ENCODE data around the gene TNS1. TPM values are rescaled to one million over a fixed set of nuclear protein-coding genes. Genes with fewer than 3 reads are reported as not detected.

TNS1 gene
- total RNA-seq, 2 donors from 2014 or later = 1,255 to 1,508 TPM

DNA sequence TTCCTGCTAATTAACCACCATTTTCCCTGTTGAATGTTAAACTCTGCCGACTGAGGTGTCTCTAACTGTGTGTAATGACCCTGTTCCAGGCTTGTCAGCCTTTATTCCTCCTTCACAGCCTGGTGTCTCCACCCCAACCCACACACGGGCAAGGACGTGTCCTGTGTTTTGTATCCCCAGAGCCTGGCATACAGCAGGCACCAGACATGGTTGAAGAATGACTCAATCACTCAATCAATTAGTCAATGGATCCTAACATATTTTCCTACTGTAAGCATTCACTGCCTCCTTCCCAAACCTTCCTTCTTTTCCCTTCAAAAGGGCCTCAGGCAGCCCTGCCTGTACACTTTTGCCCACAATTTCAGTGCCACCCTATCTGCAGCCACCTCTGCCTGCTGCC is 2.7 kb upstream of the TNS1 start:
- intact Hi-C loops (cut with DNase I) = no loop called here

GRCh38 chr2:218005028-218005427 is 2.2 kb upstream of the TNS1 start:
- intact Hi-C loops (cut with DNase I) = no loop called here
- DNase-seq (ENCODE audit: low spot score) = no peak

More for the DNA sequence above, 2.7 kb upstream of the TNS1 start:
- no peak for DNase-seq (ENCODE audit: low spot score)

DNA sequence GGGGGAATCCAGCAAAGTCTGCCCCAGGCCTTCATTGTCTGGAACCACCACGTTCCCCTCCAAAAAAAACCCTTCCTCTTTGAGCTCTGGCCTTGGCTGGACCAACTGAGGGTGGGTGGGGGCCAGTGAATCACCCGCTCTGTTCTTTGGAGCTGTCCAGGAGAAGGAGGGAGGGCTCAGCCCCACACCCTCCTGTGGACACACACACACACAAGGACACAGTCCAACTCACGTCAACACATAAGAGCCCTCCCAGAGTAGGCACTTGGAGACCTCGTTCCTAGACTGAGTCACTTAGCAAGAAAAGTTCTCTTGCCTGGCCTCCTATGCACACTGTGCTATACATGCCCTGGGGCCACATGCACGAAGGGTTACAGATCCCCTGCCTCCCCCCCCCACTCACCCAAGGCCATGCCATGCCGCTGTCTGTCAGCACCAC is 1.2 kb upstream of the TNS1 start:
- intact Hi-C loops (cut with DNase I) = no loop called here
- peak; percentile 94 for DNase-seq (ENCODE audit: low spot score)

DNA sequence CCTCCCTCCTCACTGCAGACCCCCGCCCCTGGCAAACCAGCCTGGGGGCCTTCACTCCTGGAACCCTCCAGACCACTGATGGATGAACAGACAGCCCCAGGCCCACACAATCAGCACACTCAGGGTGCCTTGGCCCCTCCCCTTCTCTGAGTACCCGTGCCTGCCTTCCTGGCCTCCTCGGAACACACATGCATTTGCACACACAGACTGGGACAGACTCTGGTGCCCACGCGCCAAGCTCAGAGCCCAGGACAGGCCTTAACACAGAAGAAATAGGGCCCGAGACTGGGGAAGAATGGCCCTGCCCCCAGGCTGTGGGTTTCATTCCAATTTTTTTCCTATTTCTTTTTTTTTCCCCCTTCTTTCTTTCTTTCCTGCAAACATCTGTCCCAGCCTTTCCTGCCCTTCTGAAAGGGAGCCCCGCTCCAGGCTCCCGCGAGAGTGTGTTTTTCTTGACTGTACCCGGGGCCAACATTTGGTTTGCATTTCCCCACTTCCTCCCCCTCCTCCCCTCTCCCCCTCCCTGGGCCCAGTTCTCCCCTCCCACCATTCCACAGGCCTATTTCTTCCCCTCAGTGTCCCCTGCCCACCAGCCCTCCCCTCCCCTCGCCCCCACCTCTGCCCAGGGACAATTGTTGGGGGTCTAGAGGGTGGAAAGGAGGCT is 618 bp upstream of the TNS1 start:
- DNase-seq (ENCODE audit: low spot score) = no peak
- intact Hi-C loops (cut with DNase I) = no loop called here

DNA sequence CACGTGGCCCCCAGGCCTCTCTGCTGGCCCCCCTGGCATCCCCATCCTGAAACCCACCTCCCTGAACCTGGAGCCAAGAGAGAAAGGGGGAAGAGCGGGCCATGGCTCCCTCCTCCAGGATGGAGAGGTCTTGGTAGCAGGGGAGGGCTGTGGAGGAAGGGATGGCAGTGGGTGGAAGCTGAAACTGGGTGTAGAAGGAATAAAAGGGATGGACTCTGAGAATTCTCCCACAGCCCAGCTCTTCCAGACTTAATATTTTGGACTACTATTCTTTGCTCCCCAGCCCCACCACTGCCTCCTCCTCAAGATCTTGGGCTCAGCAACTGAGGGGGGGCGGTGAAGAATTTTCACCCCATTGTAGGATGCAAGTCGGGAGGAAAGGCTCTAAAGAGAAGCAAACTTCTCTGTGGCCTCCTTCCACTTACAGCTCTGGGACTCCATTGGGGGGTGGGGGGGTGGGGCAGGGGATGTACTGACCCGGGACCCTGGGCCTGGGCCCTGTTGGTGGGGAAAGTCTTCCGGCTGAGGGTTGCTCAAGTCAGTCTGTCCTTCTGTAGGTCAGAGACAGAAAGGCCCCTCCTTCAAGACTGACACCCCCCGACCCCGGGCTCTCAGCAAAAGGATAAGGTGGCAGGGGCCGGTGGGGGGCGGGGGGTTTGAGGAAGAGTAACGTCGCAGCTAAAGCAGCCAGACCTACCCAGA is 501 bp downstream of the TNS1 start:
- intact Hi-C loops (cut with DNase I) = no loop called here
- no peak for DNase-seq (ENCODE audit: low spot score)

- intact Hi-C loops (cut with DNase I) = no loop called here
- no peak for DNase-seq (ENCODE audit: low spot score)
Observed at GRCh38 chr2:218001629-218002028, 1.2 kb downstream of the TNS1 start.

- no peak for DNase-seq (ENCODE audit: low spot score)
- intact Hi-C loops (cut with DNase I) = no loop called here
Observed at GRCh38 chr2:218000136-218000535, 2.7 kb downstream of the TNS1 start.

DNA sequence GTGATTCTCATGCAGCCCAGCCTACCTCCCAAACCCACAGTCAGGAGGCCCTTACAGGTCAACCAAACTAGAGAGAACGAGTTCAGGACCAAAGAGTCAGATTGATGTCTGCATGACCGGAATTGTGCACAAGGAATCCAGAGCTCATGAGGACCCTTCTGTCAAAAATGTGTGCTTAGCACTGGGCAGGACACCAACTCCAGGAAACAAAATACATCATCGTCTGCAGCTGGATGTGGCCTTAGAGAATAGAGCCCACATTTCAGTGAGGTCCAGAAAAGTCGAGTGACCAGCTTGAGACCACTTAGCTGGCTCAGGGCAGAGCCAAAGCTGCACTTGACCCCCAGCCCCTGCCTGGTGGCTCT is 3.2 kb downstream of the TNS1 start:
- intact Hi-C loops (cut with DNase I) = no loop called here
- DNase-seq (ENCODE audit: low spot score) = no peak

DNA sequence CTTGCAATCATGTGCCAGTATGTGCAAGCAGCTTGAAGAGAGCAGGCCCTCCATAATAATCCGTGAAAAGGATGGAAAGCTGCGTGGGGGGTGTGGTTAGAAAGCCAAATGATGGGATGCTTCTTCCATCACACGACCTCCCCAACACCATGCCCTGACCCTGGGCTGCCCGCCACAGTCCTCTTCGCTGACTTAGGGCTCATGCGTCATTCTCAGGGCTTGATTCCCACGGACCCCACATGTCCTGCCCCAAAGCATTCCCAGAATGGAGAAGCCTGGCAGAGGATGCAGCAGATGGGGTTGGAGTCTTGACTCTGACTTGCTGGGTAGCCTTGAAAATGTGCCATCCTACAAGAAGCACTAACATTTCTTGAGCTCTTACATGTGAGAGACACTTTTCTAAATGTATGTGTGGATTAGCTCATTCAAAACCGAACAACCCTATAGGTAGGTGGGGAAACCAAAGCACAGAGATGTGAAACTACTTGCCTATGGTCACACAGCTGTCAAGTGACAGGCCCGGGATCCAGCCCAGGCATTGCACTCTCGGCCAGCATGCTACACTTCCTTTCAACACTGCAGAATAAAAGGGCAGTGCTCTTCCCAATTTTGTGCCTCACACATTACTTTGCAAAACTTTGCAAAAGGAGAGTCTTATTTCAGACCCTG is 3.7 kb downstream of the TNS1 start:
- intact Hi-C loops (cut with DNase I) = no loop called here
- no peak for DNase-seq (ENCODE audit: low spot score)

DNA sequence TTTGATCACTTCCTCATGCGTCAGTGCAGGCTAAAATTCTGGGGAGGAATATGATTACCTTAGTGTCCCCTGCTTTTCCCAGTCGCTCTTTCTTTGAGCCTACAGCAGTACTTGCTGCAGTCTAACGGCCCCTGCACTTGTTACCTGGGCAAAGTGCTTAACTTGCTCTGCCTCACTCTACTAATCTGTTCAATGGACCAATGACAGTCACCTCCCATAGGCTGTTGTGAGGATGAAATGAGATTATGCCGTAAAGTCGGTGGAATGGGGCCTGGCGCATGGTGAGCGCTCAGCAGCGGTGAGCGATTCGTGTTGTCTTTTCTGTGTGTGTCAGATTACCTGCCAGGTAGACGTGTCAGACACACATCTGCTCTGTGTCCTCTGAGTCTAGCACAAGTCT is 5.3 kb downstream of the TNS1 start:
- intact Hi-C loops (cut with DNase I) = no loop called here
- no peak for DNase-seq (ENCODE audit: low spot score)

- intact Hi-C loops (cut with DNase I) = no loop called here
Observed at GRCh38 chr2:217996361-217996760, 6.4 kb downstream of the TNS1 start.

GRCh38 chr2:217995731-217996231 is 7.0 kb downstream of the TNS1 start:
- intact Hi-C loops (cut with DNase I) = no loop called here

More at GRCh38 chr2:217996361-217996760, 6.4 kb downstream of the TNS1 start:
- no peak for DNase-seq (ENCODE audit: low spot score)

GRCh38 chr2:217994776-217995274 is 8.0 kb downstream of the TNS1 start:
- DNase-seq (ENCODE audit: low spot score) = no peak
- intact Hi-C loops (cut with DNase I) = loop anchor here in 1 of 2 donors (5.0 kb wide), 1 partner anchor 108 kb away; no protein-coding TSS in a partner anchor

More at GRCh38 chr2:217995731-217996231, 7.0 kb downstream of the TNS1 start:
- peak; percentile 91 for DNase-seq (ENCODE audit: low spot score)

GRCh38 chr2:217993817-217994463 is 8.9 kb downstream of the TNS1 start:
- intact Hi-C loops (cut with DNase I) = loop anchor here in 1 of 2 donors (5.0 kb wide), 1 partner anchor 107 kb away; no protein-coding TSS in a partner anchor

DNA sequence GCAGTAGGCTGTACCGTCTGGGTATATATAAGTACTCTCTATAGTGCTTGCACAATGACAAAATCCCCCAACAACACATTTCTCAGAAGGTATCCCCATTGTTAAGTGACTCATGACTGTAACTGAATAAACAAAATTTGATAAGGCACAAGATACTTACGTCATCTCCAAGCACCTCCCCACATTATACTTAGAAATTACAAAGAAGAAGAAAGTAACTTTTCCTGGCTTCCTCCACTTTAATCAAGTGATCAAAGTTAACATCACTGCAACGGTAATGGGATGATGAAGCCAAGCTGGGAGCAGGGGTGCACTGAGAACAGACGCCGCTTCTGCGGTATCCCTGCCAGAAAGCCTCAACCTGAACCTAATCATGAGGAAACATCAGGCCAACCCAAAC is 9.7 kb downstream of the TNS1 start:
- intact Hi-C loops (cut with DNase I) = loop anchor here in 1 of 2 donors (5.0 kb wide), 1 partner anchor 106 kb away; no protein-coding TSS in a partner anchor

More at GRCh38 chr2:217993817-217994463, 8.9 kb downstream of the TNS1 start:
- DNase-seq (ENCODE audit: low spot score) = peak; percentile 88

DNA sequence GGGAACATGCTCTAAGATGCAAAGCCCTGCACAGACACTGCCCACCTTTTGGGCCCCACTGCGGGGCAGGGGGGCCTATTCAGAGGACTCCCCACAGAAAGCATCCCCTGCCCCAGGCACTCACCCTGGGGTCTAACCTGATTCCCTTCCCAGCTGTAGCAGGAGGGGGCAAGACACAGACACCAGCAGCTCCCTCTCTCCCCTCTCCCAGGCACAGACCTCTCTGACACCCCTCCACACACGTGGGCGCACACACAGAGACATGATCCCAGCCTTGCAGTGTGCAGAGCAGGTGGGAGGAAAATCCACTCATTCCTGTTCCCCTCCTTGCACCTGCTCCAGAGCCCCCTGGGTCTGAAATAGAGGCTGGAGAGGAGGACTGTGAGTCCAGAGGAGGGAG is 10.7 kb downstream of the TNS1 start:
- peak; percentile 34 for DNase-seq (ENCODE audit: low spot score)
- intact Hi-C loops (cut with DNase I) = loop anchor here in 1 of 2 donors (5.0 kb wide), 1 partner anchor 105 kb away; no protein-coding TSS in a partner anchor

More for the DNA sequence above, 9.7 kb downstream of the TNS1 start:
- peak; percentile 41 for DNase-seq (ENCODE audit: low spot score)

DNA sequence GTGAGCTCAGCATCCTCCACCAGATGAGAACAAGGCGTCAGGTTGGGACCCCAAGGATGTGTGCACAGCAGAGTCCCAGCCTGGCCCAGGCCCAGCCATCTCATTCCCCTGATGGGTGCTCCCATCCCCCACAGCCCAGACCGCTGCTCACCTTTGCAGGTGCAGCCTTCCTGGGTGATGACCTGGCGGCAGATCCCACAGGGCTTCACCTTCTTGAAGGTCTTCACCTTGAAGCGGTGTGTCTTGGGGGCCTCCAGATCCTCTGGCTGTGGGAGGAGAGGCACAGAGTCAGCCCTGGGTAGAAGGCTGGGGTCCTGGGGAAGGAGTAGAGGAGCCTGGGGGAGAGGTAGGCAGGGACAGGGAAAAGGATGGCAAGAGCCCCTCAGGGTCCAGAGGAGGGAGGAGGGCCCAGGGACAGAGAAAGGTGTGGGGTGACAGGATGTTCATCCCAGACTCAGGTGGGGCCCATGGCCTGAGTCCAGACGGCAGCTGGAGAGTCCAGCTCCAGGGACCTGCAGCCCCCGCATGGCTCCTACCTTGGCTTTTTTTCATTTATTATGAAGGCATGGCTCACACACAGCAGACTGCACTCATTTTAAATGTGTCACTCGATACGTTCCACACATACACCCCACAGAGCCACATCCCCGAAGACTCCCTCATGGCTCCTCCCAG is 11.9 kb downstream of the TNS1 start:
- intact Hi-C loops (cut with DNase I) = loop anchor here in 1 of 2 donors (2.0 to 5.0 kb wide), 2 partner anchors 104 to 206 kb away; no protein-coding TSS in a partner anchor
- peak; percentile 56 for DNase-seq (ENCODE audit: low spot score)

DNA sequence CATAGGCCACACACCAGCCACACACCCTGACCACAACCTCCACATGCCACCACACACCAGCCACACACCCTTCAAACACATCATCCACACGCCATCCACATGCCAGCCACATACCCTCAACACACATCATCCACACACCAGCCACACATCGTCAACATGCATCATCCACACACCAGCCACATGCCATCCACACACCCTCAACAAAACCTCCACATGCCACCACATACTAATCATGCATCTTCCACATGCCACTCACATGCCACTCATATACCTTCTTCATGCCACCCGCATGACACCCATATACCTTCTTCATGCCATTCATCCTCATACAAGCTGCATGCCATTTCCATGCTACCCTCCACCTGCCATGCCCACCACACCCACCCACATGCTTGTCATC is 12.4 kb downstream of the TNS1 start:
- intact Hi-C loops (cut with DNase I) = loop anchor here in 1 of 2 donors (2.0 to 5.0 kb wide), 2 partner anchors 103 to 206 kb away; no protein-coding TSS in a partner anchor

More for the DNA sequence above, 12.4 kb downstream of the TNS1 start:
- no peak for DNase-seq (ENCODE audit: low spot score)
